ENCODE measurements around the gene TSNAXIP1. TPM values are rescaled to one million over a fixed set of nuclear protein-coding genes. Genes with fewer than 3 reads are reported as not detected.

Gene TSNAXIP1
- total and polyA plus RNA-seq, 12 donors = 0.15 to 1.2 (median 0.56) TPM

GRCh38 chr16:67779256-67780014, 27.3 kb upstream of the TSNAXIP1 start:
- Histone ChIP-seq H3K4me1 (peaks cover 0 to 35% (median 23%) of the 10 kb centered on the region in 9 donors), H3K4me3 (no peak overlapping the region), H3K9me3 (no peaks in the 10 kb centered on the region), H3K27ac (peak overlapping the region in 1 of 10 donors; percentile 2), H3K27me3 (no peaks in the 10 kb centered on the region), H3K36me3 (peaks cover 0 to 8% (median 0%) of the 10 kb centered on the region in 9 donors)
- ATAC-seq (peak in 3 of 8 donors; percentile 20 to 63 (median 22)), DNase-seq (no peak)
- intact Hi-C loops (cut with DNase I) = no loop called here
- no peak for TF ChIP-seq CTCF (IDR thresholded peaks at IDR 0.05)
- WGBS, 2 donors = 74% methylated on average over 5 of the region's 5 CpGs

- Histone ChIP-seq H3K4me3 (no peak overlapping the region), H3K27me3 (no peaks in the 10 kb centered on the region), H3K27ac (peak overlapping the region in 3 of 10 donors; percentile 6 to 21 (median 15)), H3K4me1 (peaks cover 0 to 33% (median 23%) of the 10 kb centered on the region in 9 donors), H3K36me3 (peaks cover 0 to 8% (median 0%) of the 10 kb centered on the region in 9 donors), H3K9me3 (no peaks in the 10 kb centered on the region)
- WGBS, 2 donors = 89 to 91% methylated on average over 7 of the region's 7 CpGs
- DNase-seq (no peak), ATAC-seq (peak in 5 of 8 donors; percentile 20 to 32 (median 27))
- TF ChIP-seq CTCF (IDR thresholded peaks at IDR 0.05) = no peak
- intact Hi-C loops (cut with DNase I) = no loop called here
Observed at GRCh38 chr16:67780847-67781564, 25.7 kb upstream of the TSNAXIP1 start.

GRCh38 chr16:67781565-67781921, 25.1 kb upstream of the TSNAXIP1 start:
- peak in 7 of 8 donors; percentile 11 to 74 (median 65) for ATAC-seq
- H3K27ac ChIP-seq = peak overlapping the region in 3 of 10 donors; percentile 6 to 21 (median 15)

More at GRCh38 chr16:67781565-67781921, 25.1 kb upstream of the TSNAXIP1 start:
- H3K9me3 ChIP-seq = no peaks in the 10 kb centered on the region
- WGBS, 2 donors = 51 to 62% methylated on average over 5 of the region's 5 CpGs
- peaks cover 0 to 33% (median 23%) of the 10 kb centered on the region in 9 donors for H3K4me1 ChIP-seq
- intact Hi-C loops (cut with DNase I) = no loop called here
- H3K4me3 ChIP-seq = no peak overlapping the region
- TF ChIP-seq CTCF (IDR thresholded peaks at IDR 0.05) = no peak
- peaks cover 0 to 8% (median 0%) of the 10 kb centered on the region in 9 donors for H3K36me3 ChIP-seq
- no peak for DNase-seq
- H3K27me3 ChIP-seq = no peaks in the 10 kb centered on the region
